NT2/D1 (cell line): ENCODE data around the gene ETHE1.

Experiments
- DNase-seq: peaks from one replicate; pipeline ENCODE4 v3.0.0-alpha.2; 2011; ENCODE audit warnings: low read depth, low spot score
- H3K27me3 ChIP-seq: 2 replicates; pipeline ENCODE4 v1.6.0; 2011; ENCODE audit warnings: mild to moderate bottlenecking; ENCODE audit not compliant: insufficient read length, insufficient read depth
- H3K36me3 ChIP-seq: 2 replicates; pipeline ENCODE4 v1.6.1; 2011; ENCODE audit warnings: mild to moderate bottlenecking, low read length, mixed read lengths; ENCODE audit not compliant: insufficient read depth, insufficient read length
- H3K4me1 ChIP-seq: 2 replicates; pipeline ENCODE4 v1.5.1; 2011; ENCODE audit not compliant: insufficient read depth, insufficient read length
- H3K4me3 ChIP-seq: 2 replicates; pipeline ENCODE4 v1.5.1; 2011; ENCODE audit warnings: low read depth; ENCODE audit not compliant: insufficient read length
- H3K9ac ChIP-seq: 2 replicates; pipeline ENCODE4 v1.6.0; 2011; ENCODE audit warnings: low read depth; ENCODE audit not compliant: insufficient read length
- H3K9me3 ChIP-seq: 2 replicates; pipeline ENCODE4 v1.5.1; 2011; ENCODE audit warnings: mild to moderate bottlenecking, low read length; ENCODE audit not compliant: insufficient read depth
- SUZ12 ChIP-seq: IDR thresholded peaks from 2 replicates; pipeline ENCODE4 v1.6.1; 2011; ENCODE audit not compliant: insufficient read length, insufficient read depth; ENCODE audit errors: extremely low read depth
- YY1 ChIP-seq: IDR thresholded peaks from 2 replicates; pipeline ENCODE4 v1.6.1; 2011; ENCODE audit not compliant: insufficient read length, insufficient read depth
- ZNF274 ChIP-seq: IDR thresholded peaks from 2 replicates; pipeline ENCODE4 v1.6.1; 2011; ENCODE audit warnings: mild to moderate bottlenecking, low read depth, low read length

Gene ETHE1

DNA sequence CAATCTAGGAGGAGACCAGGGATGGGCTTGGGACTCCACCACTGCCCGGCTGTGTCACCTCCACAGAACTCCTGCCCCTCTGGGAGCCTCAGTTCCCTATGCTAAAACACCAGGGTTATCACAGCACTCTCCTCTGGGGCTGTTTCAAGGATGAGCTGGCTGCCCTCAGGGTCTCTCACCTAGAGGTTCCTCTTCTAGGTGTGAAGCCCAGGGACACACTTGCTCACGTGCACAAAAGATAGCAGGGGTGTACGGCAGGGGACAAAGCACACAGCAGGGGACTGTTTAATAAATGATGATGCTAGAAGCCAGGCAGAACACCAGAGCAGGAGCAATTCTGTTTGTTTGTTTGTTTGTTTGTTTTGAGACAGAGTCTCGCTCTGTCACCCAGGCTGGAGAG, 44.8 kb downstream of the ETHE1 start:
- Histone ChIP-seq H3K27me3 (no peaks in the 10 kb centered on the region), H3K9ac (no peak overlapping the region), H3K4me1 (no peaks in the 10 kb centered on the region), H3K9me3 (no peaks in the 10 kb centered on the region), H3K36me3 (no peaks in the 10 kb centered on the region), H3K4me3 (no peak overlapping the region)
- DNase-seq: no peak
- TF ChIP-seq ZNF274: no peak

DNA sequence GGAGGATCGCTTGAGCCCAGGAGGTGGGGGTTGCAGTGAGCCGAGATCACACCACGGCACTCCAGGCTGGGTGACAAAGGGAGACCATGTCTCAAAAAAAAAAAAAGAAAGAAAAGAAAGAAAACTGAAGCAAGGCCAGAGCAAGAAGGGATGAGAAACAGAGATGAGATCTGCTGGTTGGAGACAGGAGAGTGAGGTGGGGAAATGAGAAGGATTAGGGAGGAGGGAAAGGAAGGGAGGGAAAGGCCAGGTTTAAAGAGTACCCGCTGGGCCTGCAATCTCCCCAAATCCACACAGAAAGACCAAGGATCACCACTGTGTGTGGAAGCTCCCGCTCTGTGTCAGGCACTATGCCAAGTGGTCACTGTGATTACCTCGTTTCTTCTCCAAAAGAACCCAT, 45.3 kb downstream of the ETHE1 start:
- no peaks in the 10 kb centered on the region for H3K36me3 ChIP-seq
- no peak overlapping the region for H3K4me3 ChIP-seq
- no peaks in the 10 kb centered on the region for H3K4me1 ChIP-seq
- DNase-seq: no peak
- no peak for TF ChIP-seq SUZ12
- TF ChIP-seq ZNF274: no peak
- TF ChIP-seq YY1: no peak
- no peaks in the 10 kb centered on the region for H3K9me3 ChIP-seq
- H3K9ac ChIP-seq: no peak overlapping the region
- no peaks in the 10 kb centered on the region for H3K27me3 ChIP-seq

DNA sequence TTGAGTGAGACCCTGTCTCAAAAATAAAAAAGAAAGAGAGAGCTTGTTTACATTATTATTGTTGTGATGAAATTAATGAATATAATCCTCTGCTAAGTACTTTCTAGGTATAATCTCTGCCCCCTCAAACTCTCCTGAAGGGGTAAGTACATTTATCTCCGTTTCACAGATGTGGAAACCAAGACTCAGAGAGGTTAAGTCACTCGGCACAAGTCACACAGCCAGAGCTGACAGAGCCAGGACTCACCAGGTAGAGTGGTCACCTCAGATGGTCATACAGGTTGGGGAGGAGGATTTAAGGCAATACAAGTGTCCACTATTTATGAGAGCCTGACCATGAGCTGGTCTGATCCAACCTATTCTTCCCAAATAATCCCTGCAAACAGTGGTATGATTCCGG, 46.4 kb downstream of the ETHE1 start:
- Histone ChIP-seq H3K9ac (no peak overlapping the region), H3K27me3 (no peaks in the 10 kb centered on the region), H3K9me3 (no peaks in the 10 kb centered on the region), H3K4me1 (no peaks in the 10 kb centered on the region), H3K36me3 (no peaks in the 10 kb centered on the region), H3K4me3 (no peak overlapping the region)
- no peak for DNase-seq
- TF ChIP-seq YY1: no peak
- no peak for TF ChIP-seq SUZ12
- TF ChIP-seq ZNF274: no peak

DNA sequence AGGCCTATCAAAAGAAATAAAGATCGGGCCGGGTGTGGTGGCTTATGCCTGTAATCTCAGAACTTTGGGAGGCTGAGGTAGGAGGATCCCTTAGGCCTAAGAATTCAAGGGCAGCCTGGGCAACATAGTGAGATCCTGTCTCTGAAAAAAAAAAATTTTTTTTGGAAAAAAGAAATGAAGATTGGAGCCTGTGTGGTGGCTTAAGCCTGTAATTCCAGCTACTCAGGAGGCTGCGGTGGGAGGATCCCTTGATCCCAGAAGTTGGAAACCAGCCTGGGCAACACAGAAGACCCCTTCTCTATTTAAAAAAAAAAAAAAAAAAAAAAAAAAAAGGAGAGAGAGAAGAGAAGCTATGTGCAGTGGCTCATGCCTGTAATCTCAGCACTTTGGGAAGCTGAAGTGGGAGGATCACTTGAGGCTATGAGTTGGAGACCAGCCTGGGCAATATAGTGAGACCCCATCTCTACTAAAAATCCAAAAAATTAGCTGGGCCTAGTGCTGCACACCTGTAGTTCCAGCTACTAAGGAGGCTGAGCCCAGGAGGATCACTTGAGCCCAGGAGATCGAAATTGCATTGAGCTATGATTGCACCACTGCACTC, 46.9 kb downstream of the ETHE1 start:
- Histone ChIP-seq H3K9me3 (no peaks in the 10 kb centered on the region), H3K27me3 (no peaks in the 10 kb centered on the region), H3K36me3 (no peaks in the 10 kb centered on the region), H3K4me1 (no peaks in the 10 kb centered on the region), H3K4me3 (no peak overlapping the region), H3K9ac (no peak overlapping the region)
- TF ChIP-seq ZNF274: no peak
- TF ChIP-seq SUZ12: no peak
- TF ChIP-seq YY1: no peak
- DNase-seq: no peak

DNA sequence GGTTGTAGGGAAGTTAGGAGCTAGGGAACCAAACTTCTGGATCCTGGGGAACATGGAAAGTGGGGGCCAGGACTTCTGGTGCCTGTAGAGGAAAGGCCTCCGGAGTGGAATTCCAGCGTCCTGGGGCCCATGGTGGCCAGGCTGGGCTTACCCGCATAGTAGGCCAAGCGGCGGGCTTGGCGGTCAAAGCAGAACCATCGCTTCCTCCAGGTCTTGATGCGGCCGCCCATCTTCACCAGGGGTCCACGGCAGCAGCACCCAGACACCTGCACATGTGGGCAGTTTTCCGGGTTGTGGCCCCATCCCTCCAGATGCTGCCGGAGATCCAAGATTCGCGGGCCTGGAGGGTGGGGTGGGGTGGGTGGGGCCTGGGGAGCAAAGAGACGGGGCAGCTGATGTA, 47.8 kb downstream of the ETHE1 start:
- no peak for DNase-seq
- TF ChIP-seq SUZ12 (no peak), ZNF274 (no peak), YY1 (no peak)
- Histone ChIP-seq H3K9me3 (no peaks in the 10 kb centered on the region), H3K4me3 (no peak overlapping the region), H3K9ac (no peak overlapping the region), H3K4me1 (no peaks in the 10 kb centered on the region), H3K36me3 (no peaks in the 10 kb centered on the region), H3K27me3 (peaks cover 7% of the 10 kb centered on the region)

DNA sequence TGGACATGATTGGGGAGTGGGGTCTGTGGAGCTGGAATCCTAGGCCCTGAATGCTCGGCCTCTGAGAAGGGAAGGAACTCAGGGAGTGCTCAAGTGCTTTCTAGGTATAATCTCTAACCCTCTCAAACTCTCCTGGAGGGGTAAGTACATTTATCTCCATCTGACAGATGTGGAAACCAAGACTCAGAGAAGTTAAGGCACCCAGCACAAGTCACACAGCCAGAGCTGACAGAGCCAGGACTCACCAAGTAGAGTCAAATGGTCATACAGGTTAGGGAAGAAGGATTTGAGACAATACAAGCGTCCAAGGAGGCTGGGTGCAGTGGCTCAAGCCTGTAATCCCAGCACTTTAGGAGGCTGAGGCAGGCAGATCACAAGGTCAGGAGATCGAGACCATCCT, 48.7 kb downstream of the ETHE1 start:
- no peak for DNase-seq
- peaks cover 9% of the 10 kb centered on the region for H3K27me3 ChIP-seq
- TF ChIP-seq YY1 (no peak), SUZ12 (no peak), ZNF274 (no peak)
- H3K4me3 ChIP-seq: no peak overlapping the region
- H3K36me3 ChIP-seq: no peaks in the 10 kb centered on the region
- H3K4me1 ChIP-seq: no peaks in the 10 kb centered on the region
- no peaks in the 10 kb centered on the region for H3K9me3 ChIP-seq
- no peak overlapping the region for H3K9ac ChIP-seq

DNA sequence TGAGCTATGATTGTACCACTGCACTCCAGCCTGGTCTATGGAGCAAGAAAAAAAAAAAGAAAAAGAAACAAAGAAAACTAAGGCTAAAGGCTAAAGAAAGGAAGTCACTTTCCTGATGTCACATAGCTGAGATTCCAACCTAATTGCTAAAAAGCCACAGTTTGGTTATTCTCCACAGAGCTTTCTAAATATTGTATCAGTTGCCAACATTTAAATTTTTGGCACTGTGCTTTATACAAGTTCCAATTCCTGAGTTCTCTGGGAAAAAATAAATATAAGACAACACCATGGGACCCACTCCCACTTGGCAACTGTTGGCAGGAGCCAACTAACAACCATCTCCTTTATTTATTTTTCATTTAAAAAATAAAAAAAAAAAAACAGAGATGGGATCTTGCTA, 50.4 kb downstream of the ETHE1 start:
- no peak for DNase-seq
- no peak overlapping the region for H3K9ac ChIP-seq
- peaks cover 9% of the 10 kb centered on the region for H3K27me3 ChIP-seq
- H3K36me3 ChIP-seq: no peaks in the 10 kb centered on the region
- no peak overlapping the region for H3K4me3 ChIP-seq
- no peaks in the 10 kb centered on the region for H3K9me3 ChIP-seq
- H3K4me1 ChIP-seq: no peaks in the 10 kb centered on the region
- TF ChIP-seq YY1 (no peak), SUZ12 (no peak), ZNF274 (no peak)
